ENCODE results near the gene NUMB.

DNA sequence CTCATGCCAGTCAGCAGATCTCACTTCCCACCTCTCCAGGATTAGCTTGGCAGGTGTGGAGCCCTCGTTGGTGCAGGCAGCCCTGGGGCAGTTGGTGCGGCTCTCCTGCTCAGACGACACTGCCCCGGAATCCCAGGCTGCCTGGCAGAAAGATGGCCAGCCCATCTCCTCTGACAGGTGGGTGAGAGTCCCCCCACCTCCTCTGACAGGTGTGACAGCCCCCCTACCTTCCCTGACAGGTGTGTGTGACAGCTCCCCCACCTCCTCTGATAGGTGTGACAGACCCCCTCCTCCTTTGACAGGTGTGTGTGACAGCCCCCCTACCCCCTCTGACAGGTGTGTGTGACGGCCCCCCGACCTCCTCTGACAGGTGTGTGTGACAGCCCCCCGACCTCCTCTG lies 194.7 kb downstream of the NUMB start:
- TF ChIP-seq NFE2L1 (CRISPR knock-in tag; IDR thresholded peaks at IDR 0.05): no peak
- TF ChIP-seq, protein P1, sequence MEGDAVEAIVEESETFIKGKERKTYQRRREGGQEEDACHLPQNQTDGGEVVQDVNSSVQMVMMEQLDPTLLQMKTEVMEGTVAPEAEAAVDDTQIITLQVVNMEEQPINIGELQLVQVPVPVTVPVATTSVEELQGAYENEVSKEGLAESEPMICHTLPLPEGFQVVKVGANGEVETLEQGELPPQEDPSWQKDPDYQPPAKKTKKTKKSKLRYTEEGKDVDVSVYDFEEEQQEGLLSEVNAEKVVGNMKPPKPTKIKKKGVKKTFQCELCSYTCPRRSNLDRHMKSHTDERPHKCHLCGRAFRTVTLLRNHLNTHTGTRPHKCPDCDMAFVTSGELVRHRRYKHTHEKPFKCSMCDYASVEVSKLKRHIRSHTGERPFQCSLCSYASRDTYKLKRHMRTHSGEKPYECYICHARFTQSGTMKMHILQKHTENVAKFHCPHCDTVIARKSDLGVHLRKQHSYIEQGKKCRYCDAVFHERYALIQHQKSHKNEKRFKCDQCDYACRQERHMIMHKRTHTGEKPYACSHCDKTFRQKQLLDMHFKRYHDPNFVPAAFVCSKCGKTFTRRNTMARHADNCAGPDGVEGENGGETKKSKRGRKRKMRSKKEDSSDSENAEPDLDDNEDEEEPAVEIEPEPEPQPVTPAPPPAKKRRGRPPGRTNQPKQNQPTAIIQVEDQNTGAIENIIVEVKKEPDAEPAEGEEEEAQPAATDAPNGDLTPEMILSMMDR (IDR thresholded peaks at IDR 0.05): no peak
- TF ChIP-seq KAT7 (CRISPR knock-in tag; IDR thresholded peaks at IDR 0.05; ENCODE audit: borderline replicate concordance): no peak

Measured in WTC11 (cell line).